22Rv1 (cell line): ENCODE results near the gene SETD9.

Experiments
- H3K27ac ChIP-seq: fragments of 450-650 bp; 2 replicates; pipeline ENCODE4 v1.5.1; 2017
- ZFX ChIP-seq: fragments of 450-650 bp; IDR thresholded peaks from 2 replicates; pipeline ENCODE4 v1.6.1; 2017; ENCODE audit warnings: antibody characterized with exemption, borderline replicate concordance
- TF ChIP-seq, protein P1 (sequence below): fragments of 450-650 bp; IDR thresholded peaks from 2 replicates; pipeline ENCODE4 v1.5.1; 2017; ENCODE audit warnings: mild to moderate bottlenecking

Gene SETD9

DNA sequence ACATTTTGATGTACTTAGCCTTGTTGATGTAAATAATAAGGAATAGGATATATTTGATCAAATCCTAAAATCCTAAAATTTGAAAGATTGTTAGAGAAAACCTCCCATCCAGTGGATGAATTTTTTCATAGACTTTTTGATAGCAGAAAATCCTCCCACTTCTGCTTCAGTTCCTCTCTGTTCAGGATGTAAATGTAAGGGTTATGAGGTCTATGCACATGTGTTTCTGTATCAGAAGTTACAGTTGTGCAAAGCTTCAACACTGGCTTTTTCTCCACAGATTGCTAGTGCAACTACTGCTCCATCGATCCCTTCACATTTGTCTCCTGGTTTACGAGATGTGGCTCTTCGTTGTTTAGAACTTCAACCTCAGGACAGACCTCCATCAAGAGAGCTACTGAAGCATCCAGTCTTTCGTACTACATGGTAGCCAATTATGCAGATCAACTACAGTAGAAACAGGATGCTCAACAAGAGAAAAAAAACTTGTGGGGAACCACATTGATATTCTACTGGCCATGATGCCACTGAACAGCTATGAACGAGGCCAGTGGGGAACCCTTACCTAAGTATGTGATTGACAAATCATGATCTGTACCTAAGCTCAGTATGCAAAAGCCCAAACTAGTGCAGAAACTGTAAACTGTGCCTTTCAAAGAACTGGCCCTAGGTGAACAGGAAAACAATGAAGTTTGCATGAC, 16.0 kb upstream of the SETD9 start:
- no peak for TF ChIP-seq ZFX
- TF ChIP-seq, protein P1, sequence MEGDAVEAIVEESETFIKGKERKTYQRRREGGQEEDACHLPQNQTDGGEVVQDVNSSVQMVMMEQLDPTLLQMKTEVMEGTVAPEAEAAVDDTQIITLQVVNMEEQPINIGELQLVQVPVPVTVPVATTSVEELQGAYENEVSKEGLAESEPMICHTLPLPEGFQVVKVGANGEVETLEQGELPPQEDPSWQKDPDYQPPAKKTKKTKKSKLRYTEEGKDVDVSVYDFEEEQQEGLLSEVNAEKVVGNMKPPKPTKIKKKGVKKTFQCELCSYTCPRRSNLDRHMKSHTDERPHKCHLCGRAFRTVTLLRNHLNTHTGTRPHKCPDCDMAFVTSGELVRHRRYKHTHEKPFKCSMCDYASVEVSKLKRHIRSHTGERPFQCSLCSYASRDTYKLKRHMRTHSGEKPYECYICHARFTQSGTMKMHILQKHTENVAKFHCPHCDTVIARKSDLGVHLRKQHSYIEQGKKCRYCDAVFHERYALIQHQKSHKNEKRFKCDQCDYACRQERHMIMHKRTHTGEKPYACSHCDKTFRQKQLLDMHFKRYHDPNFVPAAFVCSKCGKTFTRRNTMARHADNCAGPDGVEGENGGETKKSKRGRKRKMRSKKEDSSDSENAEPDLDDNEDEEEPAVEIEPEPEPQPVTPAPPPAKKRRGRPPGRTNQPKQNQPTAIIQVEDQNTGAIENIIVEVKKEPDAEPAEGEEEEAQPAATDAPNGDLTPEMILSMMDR = no peak

GRCh38 chr5:56896763-56897162, 12.6 kb upstream of the SETD9 start:
- no peak overlapping the region for H3K27ac ChIP-seq
- no peak for TF ChIP-seq ZFX
- TF ChIP-seq, protein P1 = no peak

More for the DNA sequence above, 16.0 kb upstream of the SETD9 start:
- H3K27ac ChIP-seq = no peak overlapping the region

DNA sequence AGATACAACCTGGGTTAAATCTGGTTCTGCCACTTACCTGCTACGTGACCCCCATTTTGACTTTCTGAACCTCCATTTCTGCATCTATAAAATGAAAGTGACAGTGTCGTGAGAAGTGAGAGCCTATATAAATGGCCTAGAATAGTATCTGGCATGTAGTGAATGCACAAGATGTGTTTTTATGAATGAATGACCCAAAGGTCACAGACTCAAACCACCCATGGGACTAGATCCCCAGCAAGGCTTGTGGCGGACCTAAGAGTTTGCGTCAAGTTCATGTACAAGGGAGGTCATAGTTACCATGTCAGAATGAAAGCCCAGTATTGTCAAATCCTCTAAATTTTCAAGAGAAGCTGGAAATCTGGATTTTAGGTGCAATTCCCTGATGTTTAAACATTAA, 11.2 kb upstream of the SETD9 start:
- H3K27ac ChIP-seq = no peak overlapping the region
- TF ChIP-seq, protein P1 = no peak
- no peak for TF ChIP-seq ZFX

- H3K27ac ChIP-seq = no peak overlapping the region
- no peak for TF ChIP-seq ZFX
- TF ChIP-seq, protein P1 = no peak
Measured at GRCh38 chr5:56900395-56900794, 9.0 kb upstream of the SETD9 start.

GRCh38 chr5:56900858-56901578, 8.4 kb upstream of the SETD9 start:
- no peak overlapping the region for H3K27ac ChIP-seq
- TF ChIP-seq ZFX = no peak
- TF ChIP-seq, protein P1 = peak; percentile 75

GRCh38 chr5:56908942-56909293, 478 bp upstream of the SETD9 start:
- H3K27ac ChIP-seq = peak overlapping the region; percentile 87
- no peak for TF ChIP-seq ZFX
- TF ChIP-seq, protein P1 = no peak
